ENCODE data around the gene CDON.

GRCh38 chr11:126032375-126032774, 30.3 kb downstream of the CDON start:
- TF ChIP-seq CTCF (conservative IDR thresholded peaks at IDR 0.05 in 1 of 2, IDR thresholded peaks at IDR 0.05 in 1 of 2; ENCODE audit: low read depth in 1 of 2, low read length in 2 of 2) (no peak), EZH2 (IDR thresholded peaks at IDR 0.05; ENCODE audit: low read length, missing control alignments) (no peak)
